Activated CD4-positive, alpha-beta T cell treated with anti-CD3 and anti-CD28 coated beads, Interleukin-2, amount 10 ng/mL, durations not matched to agents 7 days and 5 days (primary cell): Measurements from ENCODE around the gene ADAM22. TPM values are rescaled to one million over a fixed set of nuclear protein-coding genes. Genes with fewer than 3 reads are reported as not detected.
"Not testable (repeated sequence)": the region's sequence is repeated elsewhere in the genome, so short reads cannot be mapped to it uniquely, and the experiment has no call there.

ENCODE experiments used
- CTCF ChIA-PET: fragments of 350-600 bp; sonication (Branson Sonifier 250); formaldehyde crosslinking; loops from one replicate; lab custom pipeline; 2021; ENCODE audit warnings: antibody characterized with exemption; lab: Charles Lee
- POLR2A ChIA-PET: fragments of 350-600 bp; sonication (Branson Sonifier 250); formaldehyde crosslinking; loops from one replicate; lab custom pipeline; 2021; ENCODE audit warnings: antibody characterized with exemption; lab: Charles Lee
- DNase-seq: peaks from one replicate; pipeline ENCODE4 v3.0.0-alpha.2; 2020
- H3K27ac Mint-ChIP-seq: one replicate; pipeline ENCODE4 v1.8.0; 2021; ENCODE audit warnings: mild to moderate bottlenecking, moderate library complexity, mixed read lengths
- H3K27me3 Mint-ChIP-seq: one replicate; pipeline ENCODE4 v1.8.0; 2021; ENCODE audit warnings: mixed read lengths
- H3K36me3 Mint-ChIP-seq: one replicate; pipeline ENCODE4 v1.8.0; 2021; ENCODE audit warnings: low read depth, mixed read lengths
- H3K4me1 Mint-ChIP-seq: one replicate; pipeline ENCODE4 v1.8.0; 2021; ENCODE audit warnings: mixed read lengths
- H3K4me3 Mint-ChIP-seq: one replicate; pipeline ENCODE4 v1.8.0; 2021; ENCODE audit warnings: mild to moderate bottlenecking, moderate library complexity, mixed read lengths
- H3K9me3 Mint-ChIP-seq: one replicate; pipeline ENCODE4 v1.8.0; 2021; ENCODE audit warnings: mixed read lengths
- total RNA-seq, 2 experiments: library from RNA; stranded (reverse); gene quantifications; one replicate each; pipeline ENCODE4 v1.2.3, GENCODE V29; 2021

Gene ADAM22
- total RNA-seq, 2 experiments from 2014 or later, result 0.96 to 1.1 TPM

DNA sequence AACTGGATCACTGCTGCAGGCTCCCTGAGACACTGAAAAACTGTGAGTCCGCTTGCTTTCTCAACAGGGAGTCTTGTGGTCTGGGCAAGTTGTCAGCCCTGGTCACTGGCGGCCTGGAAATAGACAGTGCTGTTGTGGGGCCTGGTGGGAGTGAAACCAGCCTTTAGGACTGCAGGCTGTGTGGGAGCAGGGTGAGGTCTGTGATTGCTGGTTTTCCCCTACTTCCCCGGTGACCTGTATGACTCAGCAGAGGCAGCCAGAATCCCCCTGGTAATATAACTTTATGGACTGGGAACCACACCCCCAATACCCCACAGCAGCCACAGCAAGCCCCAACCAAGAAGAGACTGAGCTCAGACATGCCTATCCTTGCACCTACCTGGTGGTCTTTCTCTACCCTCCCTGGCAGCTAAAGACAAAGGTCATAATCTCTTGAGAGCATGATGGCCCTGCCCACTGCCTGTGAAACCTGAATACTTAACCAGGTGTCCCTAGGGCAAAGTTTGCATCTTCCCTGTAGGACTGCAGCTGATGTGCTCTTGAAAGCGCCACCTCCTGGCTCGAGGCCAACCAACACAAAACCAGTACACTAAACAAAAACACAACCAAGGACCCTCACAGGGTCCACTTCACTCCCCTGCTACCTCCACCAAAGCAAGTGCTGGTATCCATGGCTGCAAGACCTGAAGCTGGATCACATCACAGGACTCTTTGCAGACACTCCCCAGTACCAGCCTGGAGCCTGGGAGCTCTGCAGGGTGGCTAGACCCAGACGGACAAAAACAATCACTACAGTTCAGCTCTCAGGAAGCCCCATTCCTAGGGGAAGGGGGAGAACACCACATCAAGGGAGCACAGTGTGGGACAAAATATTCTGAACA is 7.2 kb upstream of the ADAM22 start:
- DNase-seq, result no peak
- CTCF ChIA-PET, result no interaction called here
- Mint-ChIP-seq H3K27ac (no peak overlapping the region), H3K27me3 (peaks cover 29% of the 10 kb centered on the region), H3K9me3 (no peaks in the 10 kb centered on the region), H3K4me3 (no peak overlapping the region), H3K36me3 (no peaks in the 10 kb centered on the region), H3K4me1 (no peaks in the 10 kb centered on the region)
- POLR2A ChIA-PET, result no interaction called here

DNA sequence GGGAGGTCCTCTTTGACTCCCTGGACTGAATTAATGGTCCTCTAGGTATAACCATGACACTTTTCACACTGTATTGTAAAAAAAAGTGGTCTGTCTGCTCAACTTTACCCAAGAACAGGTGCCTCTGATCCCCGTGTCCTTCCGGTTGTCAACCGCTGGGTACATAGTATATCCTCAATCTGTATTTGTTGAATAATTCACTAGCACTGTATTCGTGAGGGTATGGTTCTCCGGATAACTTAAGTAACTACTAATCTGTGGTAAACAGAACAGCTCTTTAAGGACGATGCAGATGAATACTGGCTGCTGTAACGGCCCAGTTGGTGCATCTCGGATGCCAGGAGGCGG is 472 bp upstream of the ADAM22 start:
- Mint-ChIP-seq H3K27ac (no peak overlapping the region), H3K9me3 (no peaks in the 10 kb centered on the region), H3K27me3 (peaks cover 42% of the 10 kb centered on the region), H3K4me1 (peaks cover 16% of the 10 kb centered on the region), H3K36me3 (peaks cover 1% of the 10 kb centered on the region), H3K4me3 (peak overlapping the region; percentile 82)
- ChIA-PET POLR2A (interaction anchor here (0.6 to 0.7 kb wide), 2 partner anchors 34 to 274 kb away, joined by 3 to 5 read pairs; no protein-coding TSS in a partner anchor), CTCF (interaction anchor here (1.4 kb wide), 1 partner anchor 12 kb away, joined by 3 read pairs; no protein-coding TSS in a partner anchor)
- DNase-seq, result no peak

GRCh38 chr7:87934699-87935383 is 790 bp downstream of the ADAM22 start:
- Mint-ChIP-seq H3K27ac (no peak overlapping the region), H3K4me1 (peaks cover 16% of the 10 kb centered on the region), H3K27me3 (peaks cover 35% of the 10 kb centered on the region), H3K9me3 (no peaks in the 10 kb centered on the region), H3K36me3 (peaks cover 1% of the 10 kb centered on the region), H3K4me3 (peak overlapping the region; percentile 82)
- DNase-seq, result no peak
- ChIA-PET POLR2A (interaction anchor here (0.6 kb wide), 1 partner anchor 29 kb away, joined by 4 read pairs; no protein-coding TSS in a partner anchor), CTCF (interaction anchor here (0.6 to 1.4 kb wide), 2 partner anchors 14 to 221 kb away, joined by 3 read pairs; no protein-coding TSS in a partner anchor)

- DNase-seq, result no peak
- no peaks in the 10 kb centered on the region for H3K9me3 Mint-ChIP-seq
- CTCF ChIA-PET, result no interaction called here
- peaks cover 30% of the 10 kb centered on the region for H3K27me3 Mint-ChIP-seq
- H3K4me3 Mint-ChIP-seq, result peak overlapping the region; percentile 82
- peaks cover 1% of the 10 kb centered on the region for H3K36me3 Mint-ChIP-seq
- POLR2A ChIA-PET, result interaction anchor here (0.6 kb wide), 1 partner anchor 29 kb away, joined by 4 read pairs; no protein-coding TSS in a partner anchor
- H3K4me1 Mint-ChIP-seq, result peaks cover 16% of the 10 kb centered on the region
- no peak overlapping the region for H3K27ac Mint-ChIP-seq
Measured at GRCh38 chr7:87935384-87935706, 1.3 kb downstream of the ADAM22 start.

GRCh38 chr7:87941138-87941537 is 7.1 kb downstream of the ADAM22 start:
- CTCF ChIA-PET, result interaction anchor here (0.6 kb wide), 1 partner anchor 379 kb away, joined by 3 read pairs; no protein-coding TSS in a partner anchor
- Mint-ChIP-seq H3K36me3 (peaks cover 1% of the 10 kb centered on the region), H3K27ac (no peak overlapping the region), H3K4me1 (no peaks in the 10 kb centered on the region), H3K9me3 (no peaks in the 10 kb centered on the region), H3K4me3 (no peak overlapping the region), H3K27me3 (peaks cover 2% of the 10 kb centered on the region)
- POLR2A ChIA-PET, result no interaction called here
- DNase-seq, result no peak

DNA sequence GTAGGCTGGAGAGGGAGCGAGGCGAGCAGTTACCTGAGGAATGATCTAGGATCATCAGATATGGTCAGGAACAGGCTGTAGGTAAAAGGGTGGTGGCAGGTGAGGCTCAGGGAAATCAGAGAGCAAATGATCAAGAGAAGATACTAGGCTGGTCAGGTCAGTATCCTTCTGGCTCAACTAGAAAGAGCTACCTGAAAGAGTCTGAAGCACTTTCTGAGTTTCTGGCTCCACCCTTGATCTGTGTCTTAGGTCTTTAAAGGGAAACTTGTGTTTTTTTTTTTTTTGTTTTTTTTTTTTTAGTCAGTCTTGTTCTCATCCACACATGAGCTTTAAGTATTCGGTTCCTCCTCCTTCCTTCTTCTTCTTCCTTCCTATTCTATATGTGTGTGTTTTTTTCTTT is 10.5 kb downstream of the ADAM22 start:
- no peaks in the 10 kb centered on the region for H3K36me3 Mint-ChIP-seq
- no peaks in the 10 kb centered on the region for H3K27me3 Mint-ChIP-seq
- no peaks in the 10 kb centered on the region for H3K9me3 Mint-ChIP-seq
- CTCF ChIA-PET, result no interaction called here
- no peak overlapping the region for H3K4me3 Mint-ChIP-seq
- no peak overlapping the region for H3K27ac Mint-ChIP-seq
- POLR2A ChIA-PET, result interaction anchor here (0.6 kb wide), 1 partner anchor 162 kb away, joined by 3 read pairs; no protein-coding TSS in a partner anchor
- DNase-seq, result no peak
- H3K4me1 Mint-ChIP-seq, result no peaks in the 10 kb centered on the region

GRCh38 chr7:87945926-87946325 is 11.9 kb downstream of the ADAM22 start:
- H3K4me1 Mint-ChIP-seq, H3K4me3 Mint-ChIP-seq, DNase-seq, POLR2A ChIA-PET, H3K27me3 Mint-ChIP-seq, H3K9me3 Mint-ChIP-seq, CTCF ChIA-PET, H3K36me3 Mint-ChIP-seq, H3K27ac Mint-ChIP-seq: not testable (repeated sequence)

- Mint-ChIP-seq H3K4me1 (no peaks in the 10 kb centered on the region), H3K27me3 (no peaks in the 10 kb centered on the region), H3K9me3 (no peaks in the 10 kb centered on the region), H3K36me3 (no peaks in the 10 kb centered on the region), H3K4me3 (no peak overlapping the region), H3K27ac (no peak overlapping the region)
- ChIA-PET POLR2A (no interaction called here), CTCF (interaction anchor here (0.7 to 1.0 kb wide), 2 partner anchors 12 to 17 kb away, joined by 3 to 4 read pairs; no protein-coding TSS in a partner anchor)
- DNase-seq, result no peak
Measured at GRCh38 chr7:87948371-87948770, 14.3 kb downstream of the ADAM22 start.

DNA sequence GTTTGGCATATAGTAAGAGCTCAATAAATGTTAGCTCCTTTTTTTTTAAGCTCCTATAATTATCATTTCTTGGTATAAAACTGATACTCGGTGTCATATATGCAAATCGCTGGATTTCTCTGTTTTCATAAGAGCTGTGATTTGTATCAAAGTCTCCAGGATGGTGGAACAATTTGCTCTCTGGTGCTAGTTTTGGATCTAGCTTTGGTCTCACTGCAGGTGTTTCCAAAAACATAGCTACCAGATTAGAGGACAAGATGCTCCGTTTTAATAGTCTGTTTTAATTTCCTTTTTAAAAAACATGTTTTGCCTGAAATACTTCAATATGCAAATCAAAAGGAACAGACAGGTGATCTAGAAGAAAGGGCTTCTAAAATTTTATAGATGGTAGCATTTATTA is 25.3 kb downstream of the ADAM22 start:
- CTCF ChIA-PET, result no interaction called here
- POLR2A ChIA-PET, result no interaction called here
- no peak for DNase-seq
- no peaks in the 10 kb centered on the region for H3K27me3 Mint-ChIP-seq
- H3K36me3 Mint-ChIP-seq, result no peaks in the 10 kb centered on the region
- H3K4me3 Mint-ChIP-seq, result no peak overlapping the region
- H3K27ac Mint-ChIP-seq, result no peak overlapping the region
- H3K4me1 Mint-ChIP-seq, result no peaks in the 10 kb centered on the region
- H3K9me3 Mint-ChIP-seq, result no peaks in the 10 kb centered on the region

GRCh38 chr7:87960239-87960638 is 26.2 kb downstream of the ADAM22 start:
- H3K36me3 Mint-ChIP-seq, result no peaks in the 10 kb centered on the region
- no peak overlapping the region for H3K27ac Mint-ChIP-seq
- no peak overlapping the region for H3K4me3 Mint-ChIP-seq
- DNase-seq, result no peak
- no peaks in the 10 kb centered on the region for H3K27me3 Mint-ChIP-seq
- H3K4me1 Mint-ChIP-seq, result no peaks in the 10 kb centered on the region
- POLR2A ChIA-PET, result no interaction called here
- CTCF ChIA-PET, result interaction anchor here (0.7 to 0.9 kb wide), 2 partner anchors 12 to 1562 kb away, joined by 3 to 4 read pairs; no protein-coding TSS in a partner anchor
- no peaks in the 10 kb centered on the region for H3K9me3 Mint-ChIP-seq

DNA sequence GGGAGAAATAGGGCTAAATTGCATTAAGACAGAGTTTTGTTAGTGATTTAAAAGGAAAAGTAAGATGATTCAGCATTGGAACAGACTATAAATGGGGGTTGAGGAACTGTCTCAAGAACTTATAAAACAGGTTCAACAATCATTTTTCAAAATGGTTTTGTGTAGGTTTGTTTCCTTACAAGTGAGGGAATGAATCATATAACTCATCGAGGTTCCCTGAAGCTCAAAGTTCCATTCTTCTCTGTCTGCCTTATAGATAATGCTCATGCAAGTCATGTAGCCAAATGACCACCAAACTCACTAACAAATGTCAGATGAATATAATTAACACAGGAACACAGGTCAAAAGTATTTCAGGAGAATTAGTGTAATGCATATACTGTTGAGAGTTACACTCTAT is 27.7 kb downstream of the ADAM22 start:
- Mint-ChIP-seq H3K36me3 (peaks cover 2% of the 10 kb centered on the region), H3K27ac (no peak overlapping the region), H3K27me3 (no peaks in the 10 kb centered on the region), H3K9me3 (no peaks in the 10 kb centered on the region), H3K4me1 (no peaks in the 10 kb centered on the region), H3K4me3 (no peak overlapping the region)
- no peak for DNase-seq
- POLR2A ChIA-PET, result no interaction called here
- CTCF ChIA-PET, result no interaction called here

DNA sequence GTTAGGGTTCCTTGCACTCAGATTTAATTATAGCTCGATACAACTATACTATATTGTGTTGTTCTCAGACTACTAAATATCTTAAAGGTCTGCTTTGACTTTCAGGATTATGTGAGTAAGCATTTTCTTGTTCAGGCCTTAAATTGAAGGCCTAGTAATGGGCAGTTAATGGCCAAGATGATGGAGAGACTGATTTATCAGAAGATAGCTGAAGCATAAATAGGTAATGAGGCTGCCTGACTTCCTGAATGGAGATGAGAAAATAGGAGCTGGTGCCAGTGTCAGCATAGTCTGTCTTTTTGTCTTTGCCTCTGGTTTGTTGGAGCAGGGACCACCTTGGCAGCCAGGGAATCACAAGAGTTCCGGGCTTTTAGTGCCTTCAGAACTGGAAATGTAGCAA is 32.2 kb downstream of the ADAM22 start:
- H3K4me1 Mint-ChIP-seq, result no peaks in the 10 kb centered on the region
- H3K9me3 Mint-ChIP-seq, result no peaks in the 10 kb centered on the region
- DNase-seq, result no peak
- ChIA-PET POLR2A (no interaction called here), CTCF (interaction anchor here (0.9 kb wide), 1 partner anchor 18 kb away, joined by 3 read pairs; no protein-coding TSS in a partner anchor)
- no peak overlapping the region for H3K27ac Mint-ChIP-seq
- no peaks in the 10 kb centered on the region for H3K27me3 Mint-ChIP-seq
- H3K36me3 Mint-ChIP-seq, result peaks cover 2% of the 10 kb centered on the region
- no peak overlapping the region for H3K4me3 Mint-ChIP-seq

GRCh38 chr7:87968021-87968420 is 34.0 kb downstream of the ADAM22 start:
- ChIA-PET POLR2A (no interaction called here), CTCF (no interaction called here)
- Mint-ChIP-seq H3K4me1 (no peaks in the 10 kb centered on the region), H3K36me3 (peaks cover 2% of the 10 kb centered on the region), H3K4me3 (no peak overlapping the region), H3K27me3 (no peaks in the 10 kb centered on the region), H3K27ac (no peak overlapping the region), H3K9me3 (no peaks in the 10 kb centered on the region)
- no peak for DNase-seq
